SK-N-MC (cell line): ENCODE results near the gene IFFO2.

Experiments used
- EZH2 ChIP-seq: fragments of 200-600 bp; sonication (generic); IDR thresholded peaks from one replicate; pipeline ENCODE4 v1.6.1; 2017; ENCODE audit warnings: antibody characterized with exemption
- POLR2AphosphoS5 ChIP-seq: IDR thresholded peaks from 2 replicates; pipeline ENCODE4 v1.6.1; 2012; ENCODE audit warnings: mild to moderate bottlenecking, low read depth, low read length, borderline replicate concordance

DNA sequence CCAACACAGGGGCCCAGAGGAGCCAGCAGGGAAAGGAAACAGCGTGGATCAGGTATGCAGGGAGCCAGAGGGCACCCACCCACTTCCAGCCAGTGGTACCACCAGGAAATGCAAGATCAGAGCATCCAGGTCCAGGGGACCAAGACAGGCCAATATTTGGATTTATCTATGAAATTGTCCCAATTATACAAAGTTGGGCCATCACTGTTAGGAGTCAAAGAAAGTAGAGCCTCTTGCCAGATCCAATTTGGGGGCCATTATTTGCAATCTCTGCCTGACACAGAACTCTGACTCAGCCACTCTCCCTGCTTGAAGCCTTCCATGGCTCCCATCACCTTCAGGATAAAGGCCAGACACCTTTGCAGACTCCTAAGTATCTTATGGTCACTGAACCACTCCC lies 75.9 kb downstream of the IFFO2 start:
- TF ChIP-seq POLR2AphosphoS5 (no peak), EZH2 (no peak)
